SK-N-SH treated with all-trans-retinoic acid at 6 μM for 48 hours (cell line): ENCODE measurements around the gene DIP2C.

Experiments
- ATAC-seq: fragments of 200-7000 bp; cut with Tn5 transposase; 3 replicates; pipeline ENCODE4 v1.9.1; 2020; ENCODE audit warnings: mild to moderate bottlenecking, moderate library complexity
- ARNTL ChIP-seq: fragments of 450-650 bp; formaldehyde crosslinking; IDR thresholded peaks from 2 replicates; pipeline ENCODE4 v1.5.0; 2020; ENCODE audit warnings: low read depth, mild to moderate bottlenecking, moderate library complexity, borderline replicate concordance
- BACH2 ChIP-seq: fragments of 250-450 bp; sonication (Bioruptor Pico); IDR thresholded peaks from 2 replicates; pipeline ENCODE4 v1.9.0; 2021; ENCODE audit warnings: mild to moderate bottlenecking, borderline replicate concordance
- ESRRG ChIP-seq: fragments of 250-450 bp; sonication (Bioruptor Pico); IDR thresholded peaks from 2 replicates; pipeline ENCODE4 v1.6.1; 2021; ENCODE audit warnings: mild to moderate bottlenecking
- GLIS3 ChIP-seq: fragments of 250-450 bp; sonication (Bioruptor Pico); IDR thresholded peaks from 2 replicates; pipeline ENCODE4 v1.5.0; 2020; ENCODE audit warnings: mild to moderate bottlenecking, moderate library complexity
- ISL1 ChIP-seq: fragments of 250-450 bp; sonication (Bioruptor Pico); IDR thresholded peaks from 2 replicates; pipeline ENCODE4 v2.1.2; 2022; ENCODE audit warnings: mild to moderate bottlenecking, moderate library complexity
- OSR1 ChIP-seq: fragments of 250-450 bp; sonication (Bioruptor Pico); IDR thresholded peaks from 2 replicates; pipeline ENCODE4 v1.8.0; 2022; ENCODE audit warnings: moderate library complexity, mild to moderate bottlenecking, inconsistent platforms
- PATZ1 ChIP-seq: fragments of 250-450 bp; sonication (Bioruptor Pico); IDR thresholded peaks from 2 replicates; pipeline ENCODE4 v1.8.0; 2020; ENCODE audit warnings: mild to moderate bottlenecking, moderate library complexity, borderline replicate concordance
- POU6F1 ChIP-seq: fragments of 250-450 bp; sonication (Bioruptor Pico); IDR thresholded peaks from 2 replicates; pipeline ENCODE4 v1.8.0; 2021; ENCODE audit warnings: low read depth, mild to moderate bottlenecking, moderate library complexity, borderline replicate concordance
- PPARA ChIP-seq: fragments of 250-450 bp; sonication (Bioruptor Pico); IDR thresholded peaks from 2 replicates; pipeline ENCODE4 v1.5.0; 2020; ENCODE audit warnings: mild to moderate bottlenecking, borderline replicate concordance
- RARB ChIP-seq: fragments of 250-450 bp; sonication (Bioruptor Pico); IDR thresholded peaks from 2 replicates; pipeline ENCODE4 v1.8.0; 2021; ENCODE audit warnings: mild to moderate bottlenecking, moderate library complexity
- SNAI2 ChIP-seq: fragments of 250-450 bp; sonication (Bioruptor Pico); IDR thresholded peaks from 2 replicates; pipeline ENCODE4 v1.5.0; 2020; ENCODE audit warnings: mild to moderate bottlenecking, moderate library complexity
- TOX ChIP-seq: fragments of 250-450 bp; sonication (Bioruptor Pico); IDR thresholded peaks from 2 replicates; pipeline ENCODE4 v1.8.0; 2021; ENCODE audit warnings: mild to moderate bottlenecking, moderate library complexity, borderline replicate concordance
- ZC3H10 ChIP-seq: fragments of 250-450 bp; sonication (Bioruptor Pico); IDR thresholded peaks from 2 replicates; pipeline ENCODE4 v1.5.1; 2021; ENCODE audit warnings: mild to moderate bottlenecking, moderate library complexity
- ZFP3 ChIP-seq: fragments of 250-450 bp; sonication (Bioruptor Pico); IDR thresholded peaks from 2 replicates; pipeline ENCODE4 v1.5.0; 2020; ENCODE audit warnings: mild to moderate bottlenecking, moderate library complexity
- ZNF70 ChIP-seq: fragments of 450-650 bp; formaldehyde crosslinking; IDR thresholded peaks from 2 replicates; pipeline ENCODE4 v1.5.0; 2020; ENCODE audit warnings: mild to moderate bottlenecking, moderate library complexity
- ZNF8 ChIP-seq: fragments of 450-650 bp; formaldehyde crosslinking; IDR thresholded peaks from 2 replicates; pipeline ENCODE4 v1.5.0; 2020; ENCODE audit warnings: mild to moderate bottlenecking, moderate library complexity
- TF ChIP-seq, protein P1 (sequence below): fragments of 250-450 bp; sonication (Bioruptor Pico); IDR thresholded peaks from 2 replicates; pipeline ENCODE4 v1.5.1; 2020; ENCODE audit warnings: low read depth, mild to moderate bottlenecking, moderate library complexity
- TF ChIP-seq, protein P2 (sequence below): fragments of 250-450 bp; sonication (Bioruptor Pico); IDR thresholded peaks from 2 replicates; pipeline ENCODE4 v1.5.1; 2021; ENCODE audit warnings: mild to moderate bottlenecking, moderate library complexity

The DIP2C gene

DNA sequence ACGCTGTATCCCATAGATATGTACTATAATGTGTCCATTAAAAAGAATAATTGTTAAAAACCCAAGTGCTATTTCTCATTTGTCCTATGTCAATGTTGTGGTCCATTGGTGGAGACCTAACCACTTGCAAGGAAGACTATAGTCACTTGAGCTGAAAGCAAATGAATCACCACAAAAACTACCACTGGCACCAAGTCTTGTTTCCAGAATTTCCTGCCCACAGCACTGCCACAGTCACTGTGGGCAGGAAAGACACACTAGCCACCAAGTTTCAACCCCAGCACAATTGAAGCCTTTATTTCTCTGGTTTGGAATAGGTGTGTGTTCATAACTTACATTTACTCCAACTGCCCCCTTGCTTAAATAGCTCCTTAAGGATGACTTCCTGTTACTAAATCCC, 12.4 kb downstream of the DIP2C start:
- no peak for ATAC-seq
- TF ChIP-seq ARNTL (CRISPR knock-in tag) (no peak), ZNF8 (CRISPR knock-in tag) (no peak), POU6F1 (CRISPR knock-in tag) (no peak), OSR1 (CRISPR knock-in tag) (no peak), ISL1 (CRISPR knock-in tag) (no peak), SNAI2 (no peak), ESRRG (CRISPR knock-in tag) (no peak), RARB (CRISPR knock-in tag) (no peak), PATZ1 (CRISPR knock-in tag) (no peak)

DNA sequence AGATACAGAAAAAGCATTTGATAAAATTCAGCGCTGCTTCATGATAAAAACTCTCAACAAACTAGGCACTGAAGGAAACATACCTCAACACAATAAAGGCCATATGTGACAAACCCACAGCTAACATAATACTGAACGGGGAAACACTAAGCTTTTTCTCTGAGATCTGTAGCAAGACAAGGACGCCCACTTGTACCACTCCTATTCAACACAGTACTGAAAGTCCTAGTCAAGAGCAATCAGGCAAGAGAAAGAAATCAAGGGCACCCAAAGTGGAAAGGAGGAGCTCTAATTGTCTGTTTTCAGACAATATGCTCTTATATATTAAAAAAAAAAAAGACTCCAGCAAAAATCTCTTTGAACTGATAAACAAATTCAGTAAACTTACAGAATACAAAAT, 13.3 kb downstream of the DIP2C start:
- TF ChIP-seq ZNF8 (CRISPR knock-in tag), result no peak
- TF ChIP-seq RARB (CRISPR knock-in tag), result no peak
- no peak for TF ChIP-seq ESRRG (CRISPR knock-in tag)
- no peak for TF ChIP-seq GLIS3
- TF ChIP-seq ARNTL (CRISPR knock-in tag), result no peak
- TF ChIP-seq ZC3H10 (CRISPR knock-in tag), result no peak
- no peak for TF ChIP-seq ZFP3 (CRISPR knock-in tag)
- no peak for TF ChIP-seq SNAI2
- TF ChIP-seq, protein P1, sequence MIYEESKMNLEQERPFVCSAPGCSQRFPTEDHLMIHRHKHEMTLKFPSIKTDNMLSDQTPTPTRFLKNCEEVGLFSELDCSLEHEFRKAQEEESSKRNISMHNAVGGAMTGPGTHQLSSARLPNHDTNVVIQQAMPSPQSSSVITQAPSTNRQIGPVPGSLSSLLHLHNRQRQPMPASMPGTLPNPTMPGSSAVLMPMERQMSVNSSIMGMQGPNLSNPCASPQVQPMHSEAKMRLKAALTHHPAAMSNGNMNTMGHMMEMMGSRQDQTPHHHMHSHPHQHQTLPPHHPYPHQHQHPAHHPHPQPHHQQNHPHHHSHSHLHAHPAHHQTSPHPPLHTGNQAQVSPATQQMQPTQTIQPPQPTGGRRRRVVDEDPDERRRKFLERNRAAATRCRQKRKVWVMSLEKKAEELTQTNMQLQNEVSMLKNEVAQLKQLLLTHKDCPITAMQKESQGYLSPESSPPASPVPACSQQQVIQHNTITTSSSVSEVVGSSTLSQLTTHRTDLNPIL (CRISPR knock-in tag), result no peak
- TF ChIP-seq OSR1 (CRISPR knock-in tag), result no peak
- TF ChIP-seq BACH2 (CRISPR knock-in tag), result no peak
- no peak for TF ChIP-seq TOX
- no peak for TF ChIP-seq PPARA (CRISPR knock-in tag)
- TF ChIP-seq PATZ1 (CRISPR knock-in tag), result no peak
- ATAC-seq, result no peak

GRCh38 chr10:675532-675931, 13.9 kb downstream of the DIP2C start:
- no peak for TF ChIP-seq PATZ1 (CRISPR knock-in tag)
- TF ChIP-seq, protein P2, sequence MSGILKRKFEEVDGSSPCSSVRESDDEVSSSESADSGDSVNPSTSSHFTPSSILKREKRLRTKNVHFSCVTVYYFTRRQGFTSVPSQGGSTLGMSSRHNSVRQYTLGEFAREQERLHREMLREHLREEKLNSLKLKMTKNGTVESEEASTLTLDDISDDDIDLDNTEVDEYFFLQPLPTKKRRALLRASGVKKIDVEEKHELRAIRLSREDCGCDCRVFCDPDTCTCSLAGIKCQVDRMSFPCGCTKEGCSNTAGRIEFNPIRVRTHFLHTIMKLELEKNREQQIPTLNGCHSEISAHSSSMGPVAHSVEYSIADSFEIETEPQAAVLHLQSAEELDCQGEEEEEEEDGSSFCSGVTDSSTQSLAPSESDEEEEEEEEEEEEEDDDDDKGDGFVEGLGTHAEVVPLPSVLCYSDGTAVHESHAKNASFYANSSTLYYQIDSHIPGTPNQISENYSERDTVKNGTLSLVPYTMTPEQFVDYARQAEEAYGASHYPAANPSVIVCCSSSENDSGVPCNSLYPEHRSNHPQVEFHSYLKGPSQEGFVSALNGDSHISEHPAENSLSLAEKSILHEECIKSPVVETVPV (CRISPR knock-in tag), result no peak
- no peak for TF ChIP-seq ZNF70 (CRISPR knock-in tag)
- no peak for TF ChIP-seq RARB (CRISPR knock-in tag)
- TF ChIP-seq ZNF8 (CRISPR knock-in tag), result no peak
- TF ChIP-seq ZC3H10 (CRISPR knock-in tag), result no peak
- TF ChIP-seq OSR1 (CRISPR knock-in tag), result no peak
- no peak for TF ChIP-seq BACH2 (CRISPR knock-in tag)
- no peak for TF ChIP-seq PPARA (CRISPR knock-in tag)

More at GRCh38 chr10:675532-675931, 13.9 kb downstream of the DIP2C start:
- ATAC-seq, result no peak
